Activated naive CD8-positive, alpha-beta T cell treated with anti-CD3 and anti-CD28 coated beads, Interleukin-2, amount 10 ng/mL, durations not matched to agents 7 days and 5 days (primary cell): ENCODE measurements around the gene ITPR2. TPM values are rescaled to one million over a fixed set of nuclear protein-coding genes. Genes with fewer than 3 reads are reported as not detected.
A peak's percentile ranks its signal among the peaks of the same experiment; 100 is the strongest.

Source experiments
- ATAC-seq: fragments of 150-1000 bp; cut with Tn5 transposase; one replicate; pipeline ENCODE4 v1.10.0; 2021; ENCODE audit warnings: low read depth, moderate library complexity
- POLR2A ChIA-PET: fragments of 350-600 bp; sonication (Branson Sonifier 250); formaldehyde crosslinking; loops from one replicate; lab custom pipeline; 2021; ENCODE audit warnings: antibody characterized with exemption; lab: Charles Lee
- DNase-seq: peaks from one replicate; pipeline ENCODE4 v3.0.0; 2021
- H3K27ac Mint-ChIP-seq: one replicate; pipeline ENCODE4 v1.8.0; 2022; ENCODE audit warnings: mild to moderate bottlenecking, mixed read lengths
- H3K27me3 Mint-ChIP-seq: one replicate; pipeline ENCODE4 v1.8.0; 2022; ENCODE audit warnings: mild to moderate bottlenecking, moderate library complexity, mixed read lengths
- H3K36me3 Mint-ChIP-seq: one replicate; pipeline ENCODE4 v1.8.0; 2021; ENCODE audit warnings: mild to moderate bottlenecking, mixed read lengths
- H3K4me1 Mint-ChIP-seq: one replicate; pipeline ENCODE4 v1.8.0; 2021; ENCODE audit warnings: mixed read lengths
- H3K4me3 Mint-ChIP-seq: one replicate; pipeline ENCODE4 v1.8.0; 2022; ENCODE audit warnings: mild to moderate bottlenecking, moderate library complexity, mixed read lengths
- H3K9me3 Mint-ChIP-seq: one replicate; pipeline ENCODE4 v1.8.0; 2021; ENCODE audit warnings: mixed read lengths
- total RNA-seq, 2 experiments: library from RNA; stranded (reverse); gene quantifications; one replicate each; pipeline ENCODE4 v1.2.3, GENCODE V29; 2021

Gene ITPR2
- total RNA-seq, 2 experiments from 2014 or later: 43.3 to 43.5 TPM

DNA sequence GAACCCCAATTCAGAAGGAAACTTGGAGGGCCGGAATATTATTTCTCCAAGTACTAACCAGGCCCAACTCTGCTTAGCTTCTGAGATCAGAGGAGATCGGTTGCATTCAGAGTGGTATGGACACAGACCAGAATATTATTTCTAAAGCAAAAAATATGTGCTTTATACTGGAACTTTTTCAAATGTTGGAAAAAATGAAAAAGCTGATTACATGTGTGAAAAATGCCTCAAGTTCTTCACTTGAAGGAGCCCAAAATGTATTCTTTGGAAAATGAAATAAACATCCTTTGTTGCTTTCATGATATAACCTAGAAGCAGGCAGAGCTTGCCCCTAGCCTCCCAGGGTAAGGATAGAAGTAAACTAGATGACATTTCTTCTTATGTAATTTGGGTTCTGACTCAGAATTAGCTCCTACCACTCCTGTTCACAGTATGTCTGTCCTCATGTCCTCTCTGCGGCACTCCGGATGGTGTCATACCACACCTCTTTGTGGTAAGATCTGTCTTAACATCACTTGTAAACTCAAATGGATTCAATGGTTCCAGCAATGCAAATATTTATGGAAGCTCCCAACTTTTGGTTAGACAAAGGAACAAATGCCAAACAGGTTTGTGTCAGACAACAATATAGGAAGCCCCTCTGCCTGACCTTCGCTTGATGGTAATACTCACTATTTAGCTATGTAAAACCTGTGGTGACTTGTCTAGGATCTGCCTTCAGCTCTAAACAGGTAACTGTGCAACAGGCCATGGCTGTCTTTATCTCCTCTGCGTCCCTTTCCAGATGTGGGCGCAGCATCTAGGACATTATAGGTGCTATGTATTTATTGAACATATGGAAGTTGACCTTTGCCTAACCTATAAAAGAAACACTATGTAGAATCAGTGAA is 459.1 kb downstream of the ITPR2 start:
- no peak for DNase-seq
- ATAC-seq: no peak
- peaks cover 4% of the 10 kb centered on the region for H3K36me3 Mint-ChIP-seq
- peaks cover 4% of the 10 kb centered on the region for H3K4me1 Mint-ChIP-seq
- no peaks in the 10 kb centered on the region for H3K9me3 Mint-ChIP-seq
- no peaks in the 10 kb centered on the region for H3K27me3 Mint-ChIP-seq
- no peak overlapping the region for H3K27ac Mint-ChIP-seq
- POLR2A ChIA-PET: no interaction called here
- H3K4me3 Mint-ChIP-seq: no peak overlapping the region

DNA sequence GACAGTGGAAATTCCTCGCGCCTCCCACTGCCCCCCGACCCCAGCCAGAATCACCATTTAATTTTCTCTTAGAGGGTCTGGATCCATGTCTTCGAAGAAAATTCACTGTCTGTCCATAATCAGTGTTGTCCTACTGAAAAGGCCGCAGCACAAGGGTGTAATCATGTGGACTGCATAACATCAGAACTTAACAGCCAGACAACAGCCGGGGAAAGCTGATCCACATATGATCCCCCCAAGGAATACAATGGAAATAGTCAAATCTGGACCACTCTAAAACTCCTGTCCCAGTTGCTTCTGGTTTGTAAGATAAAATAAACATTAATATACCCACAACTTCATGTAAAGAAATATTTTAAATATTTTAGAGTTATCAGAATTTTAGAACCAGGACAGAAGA is 460.1 kb downstream of the ITPR2 start:
- no peak overlapping the region for H3K4me3 Mint-ChIP-seq
- H3K4me1 Mint-ChIP-seq: peaks cover 4% of the 10 kb centered on the region
- H3K36me3 Mint-ChIP-seq: peaks cover 4% of the 10 kb centered on the region
- no peak overlapping the region for H3K27ac Mint-ChIP-seq
- ATAC-seq (no peak), DNase-seq (no peak)
- no peaks in the 10 kb centered on the region for H3K27me3 Mint-ChIP-seq
- H3K9me3 Mint-ChIP-seq: no peaks in the 10 kb centered on the region
- POLR2A ChIA-PET: no interaction called here

DNA sequence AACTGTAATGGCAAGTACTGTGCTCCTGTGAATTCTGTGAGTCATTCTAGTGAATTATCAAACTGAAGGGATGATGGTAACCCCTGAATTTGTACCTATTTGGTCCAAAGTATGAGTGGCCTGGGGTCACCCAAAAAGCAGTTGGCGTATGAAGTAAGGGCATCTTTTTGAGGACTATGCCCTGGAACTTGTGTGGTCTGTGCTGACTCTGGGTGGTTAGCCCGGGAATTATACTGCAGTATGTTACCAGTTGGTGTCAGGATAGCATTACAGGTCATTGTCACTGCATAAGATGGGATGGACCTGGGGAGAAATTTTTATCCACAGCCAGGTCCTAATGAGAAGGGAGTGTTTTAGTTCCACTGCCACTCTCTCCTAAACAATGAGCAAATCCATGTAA is 462.9 kb downstream of the ITPR2 start:
- Mint-ChIP-seq H3K4me1 (no peaks in the 10 kb centered on the region), H3K4me3 (no peak overlapping the region), H3K27ac (no peak overlapping the region), H3K27me3 (no peaks in the 10 kb centered on the region), H3K36me3 (peaks cover 3% of the 10 kb centered on the region), H3K9me3 (no peaks in the 10 kb centered on the region)
- ATAC-seq: no peak
- no peak for DNase-seq
- POLR2A ChIA-PET: no interaction called here

DNA sequence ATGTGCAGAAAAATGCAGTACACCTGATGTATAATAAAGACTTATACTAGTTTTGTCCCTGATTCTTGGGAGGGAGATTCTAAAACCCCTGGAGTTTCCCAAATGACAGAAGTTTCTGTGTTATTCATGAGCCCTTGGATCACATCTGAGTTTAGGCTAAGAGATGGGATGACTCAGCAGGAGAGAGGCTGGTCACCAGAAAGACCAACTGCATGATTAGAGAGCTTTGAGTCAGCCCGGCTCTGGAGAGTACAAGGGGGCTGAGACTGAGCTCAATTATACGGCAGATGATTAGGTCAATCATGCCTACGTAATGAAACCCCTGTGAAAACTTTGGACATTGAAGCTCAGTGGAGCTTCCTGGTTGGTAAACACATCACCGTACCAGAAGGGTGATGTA is 463.4 kb downstream of the ITPR2 start:
- Mint-ChIP-seq H3K4me1 (no peaks in the 10 kb centered on the region), H3K9me3 (no peaks in the 10 kb centered on the region), H3K36me3 (peaks cover 3% of the 10 kb centered on the region), H3K27ac (no peak overlapping the region), H3K4me3 (no peak overlapping the region), H3K27me3 (no peaks in the 10 kb centered on the region)
- DNase-seq: no peak
- POLR2A ChIA-PET: no interaction called here
- no peak for ATAC-seq

DNA sequence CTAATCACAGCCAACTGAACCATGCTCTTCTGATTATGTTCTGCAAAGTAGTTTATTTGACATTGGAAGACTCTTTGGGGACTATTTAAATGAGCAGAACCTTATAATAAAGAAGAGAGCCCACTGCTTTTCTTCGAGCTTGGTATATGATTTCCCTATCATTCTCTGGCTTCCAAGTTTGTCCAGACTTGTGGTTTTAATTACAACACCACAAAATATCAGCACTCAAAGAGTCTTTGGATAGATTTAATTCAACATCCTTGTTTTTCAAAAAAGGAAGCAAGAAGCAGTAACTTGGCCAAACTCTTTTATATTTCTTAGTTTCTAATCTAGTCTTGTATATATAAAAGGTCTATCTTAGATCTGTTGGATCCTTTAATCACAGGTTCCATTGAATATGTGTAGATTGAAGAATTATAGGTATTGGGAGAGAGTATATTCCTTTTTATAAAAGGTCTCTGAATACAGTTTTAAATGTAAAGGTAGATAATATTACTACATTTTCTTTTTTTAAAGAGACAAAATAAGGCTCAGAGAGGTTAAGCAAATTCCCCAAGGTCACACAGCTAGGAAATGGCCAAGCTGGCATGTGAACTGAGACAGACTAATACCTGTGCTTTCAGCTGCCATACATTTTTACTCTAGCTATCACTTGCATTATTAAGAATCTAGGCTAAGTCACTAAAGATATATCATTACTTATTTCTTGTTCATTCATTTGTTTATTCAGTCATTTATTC is 464.8 kb downstream of the ITPR2 start:
- no peak overlapping the region for H3K27ac Mint-ChIP-seq
- H3K4me3 Mint-ChIP-seq: no peak overlapping the region
- H3K36me3 Mint-ChIP-seq: peaks cover 3% of the 10 kb centered on the region
- POLR2A ChIA-PET: no interaction called here
- H3K9me3 Mint-ChIP-seq: no peaks in the 10 kb centered on the region
- DNase-seq (no peak), ATAC-seq (no peak)
- no peaks in the 10 kb centered on the region for H3K27me3 Mint-ChIP-seq
- H3K4me1 Mint-ChIP-seq: no peaks in the 10 kb centered on the region

DNA sequence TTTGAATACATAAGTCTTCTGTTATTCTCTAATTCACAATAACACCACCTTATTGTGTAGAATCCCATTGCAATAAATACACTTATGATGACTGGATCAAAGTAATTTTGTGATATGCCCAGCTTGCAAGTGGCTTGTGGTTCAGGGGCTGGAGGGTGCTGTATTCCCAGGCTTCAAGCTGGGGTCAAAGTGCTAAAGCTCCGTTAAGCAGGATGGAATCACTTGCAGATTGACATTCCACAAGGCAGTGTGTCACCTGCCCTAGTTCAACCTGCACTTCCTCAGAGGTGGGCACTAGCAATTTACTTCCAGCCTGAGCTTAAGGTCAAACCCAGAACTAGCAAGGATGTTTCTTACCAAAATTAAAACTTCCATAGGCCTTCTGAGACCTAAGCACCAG is 471.0 kb downstream of the ITPR2 start:
- Mint-ChIP-seq H3K27ac (no peak overlapping the region), H3K9me3 (no peaks in the 10 kb centered on the region), H3K27me3 (no peaks in the 10 kb centered on the region), H3K4me3 (no peak overlapping the region), H3K4me1 (no peaks in the 10 kb centered on the region), H3K36me3 (peaks cover 2% of the 10 kb centered on the region)
- DNase-seq: no peak
- POLR2A ChIA-PET: no interaction called here
- no peak for ATAC-seq

DNA sequence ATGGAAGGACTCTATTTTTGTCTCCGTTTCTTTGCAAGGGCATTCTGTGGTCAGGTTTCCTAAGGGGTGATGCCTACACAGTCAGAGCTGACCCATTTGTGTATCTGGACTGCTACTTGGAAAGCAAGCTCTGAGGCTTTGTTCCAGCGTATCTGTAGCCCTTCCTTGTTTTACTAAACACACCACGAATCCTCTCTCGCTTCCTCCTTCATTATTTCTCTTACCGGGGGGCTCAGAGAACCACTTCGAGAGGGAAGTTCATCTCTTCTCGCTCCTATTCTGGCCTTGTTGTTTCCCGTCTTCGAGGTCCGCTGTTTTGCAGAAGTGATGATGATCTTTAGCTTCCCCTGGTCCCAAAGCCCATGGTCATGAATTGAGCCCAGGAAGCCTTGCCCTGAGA is 472.9 kb downstream of the ITPR2 start:
- DNase-seq: no peak
- Mint-ChIP-seq H3K36me3 (peaks cover 2% of the 10 kb centered on the region), H3K4me3 (no peak overlapping the region), H3K27ac (no peak overlapping the region), H3K27me3 (no peaks in the 10 kb centered on the region), H3K4me1 (no peaks in the 10 kb centered on the region), H3K9me3 (no peaks in the 10 kb centered on the region)
- no peak for ATAC-seq
- POLR2A ChIA-PET: no interaction called here

DNA sequence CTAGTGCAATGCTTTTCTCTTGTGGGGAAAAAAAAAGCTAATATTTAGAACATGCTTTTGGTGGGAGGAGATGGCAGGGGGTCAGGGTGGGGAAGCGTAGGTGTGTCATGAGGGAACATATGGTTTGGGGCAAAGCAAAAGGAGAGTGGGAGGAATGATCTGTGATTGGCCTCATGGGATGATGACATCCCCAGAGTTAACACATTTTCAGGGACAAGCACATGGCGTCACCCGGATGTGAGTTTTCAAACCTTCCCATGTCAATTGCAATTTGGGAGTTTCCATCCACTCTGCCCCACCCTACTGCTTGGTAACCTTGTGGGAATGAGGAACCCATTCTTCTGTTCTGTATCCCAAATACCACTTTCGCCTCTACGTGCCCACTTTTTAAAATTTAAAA is 473.4 kb downstream of the ITPR2 start:
- Mint-ChIP-seq H3K36me3 (peaks cover 2% of the 10 kb centered on the region), H3K27me3 (no peaks in the 10 kb centered on the region), H3K27ac (no peak overlapping the region), H3K4me3 (no peak overlapping the region), H3K4me1 (no peaks in the 10 kb centered on the region), H3K9me3 (no peaks in the 10 kb centered on the region)
- ATAC-seq (no peak), DNase-seq (no peak)
- POLR2A ChIA-PET: no interaction called here

DNA sequence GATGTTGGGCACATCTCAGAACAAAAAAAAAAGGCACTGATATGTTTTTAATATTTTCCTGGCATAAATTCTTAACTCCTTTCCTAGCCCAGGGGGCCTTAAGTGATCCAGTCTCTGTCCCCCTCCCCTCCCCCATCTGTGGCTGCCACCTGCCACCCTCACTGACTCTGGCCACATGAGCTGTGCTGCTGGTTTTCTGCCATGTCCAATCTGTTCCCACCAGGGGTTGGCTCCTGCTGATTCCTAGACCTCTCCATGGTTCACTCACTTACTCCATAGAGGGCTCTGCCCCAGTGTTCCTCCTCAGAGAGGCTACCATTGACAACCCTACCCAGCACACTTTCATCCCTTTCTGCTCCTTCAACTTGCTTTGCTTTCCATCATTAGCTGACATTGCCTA is 474.3 kb downstream of the ITPR2 start:
- no peaks in the 10 kb centered on the region for H3K27me3 Mint-ChIP-seq
- no peak overlapping the region for H3K4me3 Mint-ChIP-seq
- POLR2A ChIA-PET: no interaction called here
- ATAC-seq (no peak), DNase-seq (no peak)
- no peak overlapping the region for H3K27ac Mint-ChIP-seq
- H3K9me3 Mint-ChIP-seq: no peaks in the 10 kb centered on the region
- H3K36me3 Mint-ChIP-seq: peaks cover 2% of the 10 kb centered on the region
- no peaks in the 10 kb centered on the region for H3K4me1 Mint-ChIP-seq

DNA sequence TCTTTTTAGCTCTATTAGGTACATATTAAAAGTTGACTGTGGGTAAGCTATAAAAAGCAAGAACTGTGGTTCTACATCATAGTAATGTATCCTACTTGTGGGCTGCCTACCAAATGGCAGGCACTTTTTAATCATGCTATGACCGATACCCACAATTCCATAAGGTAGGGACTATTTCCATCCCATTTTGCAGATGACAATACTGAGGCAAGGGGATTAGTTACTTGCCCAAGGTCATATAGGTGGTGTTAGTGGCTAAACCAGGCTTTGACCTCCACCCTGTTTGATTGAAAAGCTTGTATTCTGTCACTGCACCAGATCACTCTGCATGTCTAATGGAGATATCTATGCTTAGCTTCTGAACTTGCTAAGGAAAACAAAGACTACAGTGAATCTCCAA is 485.7 kb downstream of the ITPR2 start:
- H3K27ac Mint-ChIP-seq: no peak overlapping the region
- DNase-seq (no peak), ATAC-seq (no peak)
- no peak overlapping the region for H3K4me3 Mint-ChIP-seq
- peaks cover 8% of the 10 kb centered on the region for H3K36me3 Mint-ChIP-seq
- POLR2A ChIA-PET: no interaction called here
- no peaks in the 10 kb centered on the region for H3K27me3 Mint-ChIP-seq
- H3K4me1 Mint-ChIP-seq: peaks cover 22% of the 10 kb centered on the region
- no peaks in the 10 kb centered on the region for H3K9me3 Mint-ChIP-seq

DNA sequence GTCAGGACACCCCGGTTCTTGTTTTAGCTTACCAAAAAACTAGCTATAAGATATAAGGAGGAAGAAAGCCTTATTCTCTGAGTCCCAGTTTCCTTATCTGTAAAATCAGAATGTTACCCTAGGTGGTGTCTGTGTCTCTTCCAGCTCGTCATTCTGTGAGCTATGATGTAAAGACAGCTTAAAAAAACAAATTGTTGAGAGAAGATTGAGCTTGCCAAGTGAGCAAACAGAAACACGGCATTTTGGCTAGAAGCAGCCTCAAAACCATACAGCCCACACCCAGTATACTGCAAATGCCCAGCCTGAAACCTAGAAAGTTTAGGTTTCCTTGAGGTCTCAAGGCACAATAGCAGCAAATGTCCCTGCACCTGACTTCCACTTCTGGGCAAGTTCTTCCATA is 486.3 kb downstream of the ITPR2 start:
- Mint-ChIP-seq H3K4me3 (peak overlapping the region; percentile 6), H3K4me1 (peaks cover 26% of the 10 kb centered on the region), H3K27me3 (no peaks in the 10 kb centered on the region), H3K36me3 (peaks cover 12% of the 10 kb centered on the region), H3K27ac (peak overlapping the region; percentile 69), H3K9me3 (no peaks in the 10 kb centered on the region)
- DNase-seq (no peak), ATAC-seq (peak; percentile 21)
- POLR2A ChIA-PET: interaction anchor here (0.6 kb wide), 1 partner anchor 148 kb away, joined by 5 read pairs; no protein-coding TSS in a partner anchor

DNA sequence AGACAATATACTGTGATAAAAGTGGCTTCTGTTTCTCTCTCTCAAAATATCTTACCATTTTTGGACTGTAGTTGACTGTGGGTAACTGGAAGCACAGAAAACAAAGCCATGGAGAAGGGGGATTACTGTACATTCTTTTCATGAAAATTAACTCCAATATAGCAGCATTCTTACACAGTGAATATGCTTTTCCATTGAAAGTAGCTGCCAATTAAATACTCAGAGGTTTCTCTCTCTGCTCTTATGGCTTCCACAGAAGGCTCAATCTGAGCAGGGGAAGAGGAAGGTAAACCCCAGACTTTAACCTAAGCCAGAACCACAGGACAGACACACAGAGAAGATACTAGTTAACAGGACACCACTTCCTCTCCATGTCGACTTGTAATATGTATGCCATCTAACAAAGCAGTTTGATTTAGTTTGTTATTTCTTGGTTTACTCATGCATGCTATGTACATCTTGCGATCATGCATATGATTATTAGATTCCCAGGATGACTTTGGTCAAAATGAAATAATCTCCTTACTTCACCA is 487.5 kb downstream of the ITPR2 start:
- Mint-ChIP-seq H3K4me3 (peak overlapping the region; percentile 59), H3K27me3 (no peaks in the 10 kb centered on the region), H3K36me3 (peaks cover 15% of the 10 kb centered on the region), H3K27ac (peak overlapping the region; percentile 67), H3K4me1 (peaks cover 38% of the 10 kb centered on the region), H3K9me3 (no peaks in the 10 kb centered on the region)
- ATAC-seq (peak; percentile 93), DNase-seq (no peak)
- POLR2A ChIA-PET: no interaction called here

DNA sequence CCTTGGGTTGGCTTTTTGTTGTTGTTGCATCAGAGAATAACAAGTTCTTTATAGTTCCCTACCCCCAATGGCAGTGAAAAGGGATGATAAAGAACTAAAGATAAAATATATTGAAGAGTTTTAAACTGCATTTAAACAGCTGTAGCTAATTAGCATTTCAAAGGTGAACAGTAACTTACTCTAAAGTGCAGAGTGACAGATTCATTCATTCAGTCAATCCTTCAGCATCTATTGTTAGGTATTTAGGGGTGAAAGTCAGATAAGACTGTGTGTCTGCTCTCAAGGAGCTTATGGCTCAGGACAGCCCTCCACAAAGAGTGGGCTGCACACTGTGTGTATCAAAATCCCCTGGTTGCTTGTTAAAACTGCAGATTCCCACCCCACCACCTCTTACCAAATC is 491.5 kb downstream of the ITPR2 start:
- H3K27me3 Mint-ChIP-seq: no peaks in the 10 kb centered on the region
- H3K9me3 Mint-ChIP-seq: no peaks in the 10 kb centered on the region
- DNase-seq (no peak), ATAC-seq (no peak)
- H3K36me3 Mint-ChIP-seq: peaks cover 20% of the 10 kb centered on the region
- POLR2A ChIA-PET: no interaction called here
- H3K27ac Mint-ChIP-seq: peak overlapping the region; percentile 35
- peaks cover 41% of the 10 kb centered on the region for H3K4me1 Mint-ChIP-seq
- H3K4me3 Mint-ChIP-seq: no peak overlapping the region

DNA sequence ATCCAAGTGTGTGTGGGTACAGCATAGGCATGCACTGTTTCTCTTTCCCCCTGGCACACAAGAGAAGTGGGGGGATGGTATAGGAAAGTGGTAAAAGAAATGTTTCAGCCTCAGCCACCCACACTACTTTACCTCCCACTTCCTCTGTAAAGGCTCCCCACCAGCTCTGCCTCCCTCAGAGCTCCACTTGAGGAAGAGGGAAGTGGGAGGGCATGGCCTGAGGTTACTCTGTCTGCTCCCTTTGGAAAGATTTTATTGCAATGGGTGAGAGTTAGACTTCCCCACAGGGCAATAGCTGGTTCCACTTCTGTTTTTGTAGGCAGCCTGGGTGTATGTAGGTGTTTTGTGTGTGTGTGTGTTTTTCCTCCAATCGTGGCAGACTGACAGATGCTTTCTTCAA is 492.3 kb downstream of the ITPR2 start:
- Mint-ChIP-seq H3K36me3 (peaks cover 20% of the 10 kb centered on the region), H3K27me3 (no peaks in the 10 kb centered on the region), H3K9me3 (no peaks in the 10 kb centered on the region), H3K27ac (peak overlapping the region; percentile 59), H3K4me3 (peak overlapping the region; percentile 18), H3K4me1 (peaks cover 34% of the 10 kb centered on the region)
- ATAC-seq (peak; percentile 60), DNase-seq (no peak)
- POLR2A ChIA-PET: no interaction called here
